ENCODE results near the gene NACAD. TPM values are rescaled to one million over a fixed set of nuclear protein-coding genes. Genes with fewer than 3 reads are reported as not detected.

The NACAD gene
- total RNA-seq (1 to 10 TPM in 4 of 6 donors, under 1 TPM in 2; 0.31 to 1.9 (median 1.2) TPM), polyA plus RNA-seq (1 to 10 TPM; 1.0 to 3.5 TPM)

- TF ChIP-seq, protein P1, sequence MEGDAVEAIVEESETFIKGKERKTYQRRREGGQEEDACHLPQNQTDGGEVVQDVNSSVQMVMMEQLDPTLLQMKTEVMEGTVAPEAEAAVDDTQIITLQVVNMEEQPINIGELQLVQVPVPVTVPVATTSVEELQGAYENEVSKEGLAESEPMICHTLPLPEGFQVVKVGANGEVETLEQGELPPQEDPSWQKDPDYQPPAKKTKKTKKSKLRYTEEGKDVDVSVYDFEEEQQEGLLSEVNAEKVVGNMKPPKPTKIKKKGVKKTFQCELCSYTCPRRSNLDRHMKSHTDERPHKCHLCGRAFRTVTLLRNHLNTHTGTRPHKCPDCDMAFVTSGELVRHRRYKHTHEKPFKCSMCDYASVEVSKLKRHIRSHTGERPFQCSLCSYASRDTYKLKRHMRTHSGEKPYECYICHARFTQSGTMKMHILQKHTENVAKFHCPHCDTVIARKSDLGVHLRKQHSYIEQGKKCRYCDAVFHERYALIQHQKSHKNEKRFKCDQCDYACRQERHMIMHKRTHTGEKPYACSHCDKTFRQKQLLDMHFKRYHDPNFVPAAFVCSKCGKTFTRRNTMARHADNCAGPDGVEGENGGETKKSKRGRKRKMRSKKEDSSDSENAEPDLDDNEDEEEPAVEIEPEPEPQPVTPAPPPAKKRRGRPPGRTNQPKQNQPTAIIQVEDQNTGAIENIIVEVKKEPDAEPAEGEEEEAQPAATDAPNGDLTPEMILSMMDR (IDR thresholded peaks at IDR 0.05): no peak
- H3K27ac ChIP-seq: no peak within 1 kb of the TSS
Observed at GRCh38 chr7:45088821-45089340, at the start of gene NACAD. TSS of gene NACAD (minus strand) at chr7:45088969. CDS start at chr7:45088894, 75 bp downstream.

DNA sequence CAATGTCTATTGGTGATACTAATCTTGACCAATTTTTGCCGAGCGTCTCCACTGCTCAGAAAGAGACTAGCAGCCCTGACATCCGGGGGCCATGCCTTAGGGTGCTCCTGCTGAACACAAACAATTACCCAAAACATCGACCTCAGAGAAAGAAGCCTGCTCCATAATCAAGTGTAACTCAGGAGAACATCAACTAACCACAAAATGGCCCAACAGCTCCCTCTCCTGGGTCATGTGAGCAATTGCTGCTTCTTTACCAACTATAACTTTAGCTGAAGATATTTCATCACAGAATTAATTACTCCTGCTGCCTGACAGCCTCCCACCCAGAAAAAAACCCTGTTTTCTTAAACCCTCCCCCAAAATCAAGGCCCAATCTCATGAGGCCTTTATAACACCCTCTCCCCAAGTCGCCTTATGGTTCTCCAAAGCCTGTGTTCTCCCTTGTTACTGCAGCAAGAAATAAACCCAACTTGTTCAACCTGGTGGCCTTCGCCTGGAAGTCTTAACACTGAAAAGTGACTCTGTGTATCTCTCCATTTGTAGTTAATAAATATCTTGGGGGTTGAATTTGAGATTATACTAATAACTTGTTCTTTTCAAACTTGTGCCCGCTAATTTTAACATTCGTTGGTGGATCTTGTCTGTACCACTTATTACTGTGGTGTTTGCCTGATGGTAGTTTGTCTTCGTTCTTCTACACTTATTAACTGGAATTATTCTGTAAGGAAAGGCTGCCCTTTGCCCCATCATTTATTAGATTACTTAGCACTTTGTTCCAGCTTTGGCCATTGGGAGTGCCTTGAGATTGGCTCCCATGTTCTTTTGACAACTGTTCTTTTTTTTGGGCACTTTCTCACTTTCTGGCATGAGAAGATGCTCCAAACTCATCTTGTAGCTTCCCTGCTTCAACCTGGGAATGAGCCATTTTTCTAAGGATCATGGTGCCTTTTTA lies 47.6 kb upstream of the NACAD start:
- FAIRE-seq (no peak), DNase-seq (peak in 3 of 6 donors; percentile 21 to 63 (median 30)), ATAC-seq (peak; percentile 80 to 97 (median 94))
- TF ChIP-seq, protein P1 (IDR thresholded peaks at IDR 0.05): peak; percentile 65 to 71 (median 66)
- no peaks in the 10 kb centered on the region for H3K9me3 ChIP-seq
- WGBS, 2 donors: 27 to 39% methylated on average over 9 of the region's 9 CpGs
- no peaks in the 10 kb centered on the region for H3K36me3 ChIP-seq
- H3K4me1 ChIP-seq: no peaks in the 10 kb centered on the region
- no peaks in the 10 kb centered on the region for H3K27me3 ChIP-seq
- no peak overlapping the region for H3K27ac ChIP-seq
- intact Hi-C loops (cut with DNase I): loop anchor here in 2 of 3 donors (10.0 kb wide), 3 partner anchors 162 to 542 kb away; partner anchors contain the start of gene MYO1G (in 1 of the 2)
- H3K4me3 ChIP-seq: no peak overlapping the region

More at GRCh38 chr7:45088821-45089340, at the start of gene NACAD:
- intact Hi-C loops (cut with DNase I): no loop called here
- ATAC-seq (peak; percentile 79 to 93 (median 82)), DNase-seq (peak in 2 of 6 donors; percentile 62 to 67), FAIRE-seq (no peak)
- Histone ChIP-seq H3K4me1 (no peaks in the 10 kb centered on the region), H3K36me3 (no peaks in the 10 kb centered on the region), H3K27me3 (no peaks in the 10 kb centered on the region), H3K9me3 (no peaks in the 10 kb centered on the region), H3K4me3 (peak within 1 kb of the TSS; percentile 18 to 64 (median 36))
- 0 to 1% methylated on average over 25 to 50 of the region's 50 CpGs for WGBS, 2 donors

DNA sequence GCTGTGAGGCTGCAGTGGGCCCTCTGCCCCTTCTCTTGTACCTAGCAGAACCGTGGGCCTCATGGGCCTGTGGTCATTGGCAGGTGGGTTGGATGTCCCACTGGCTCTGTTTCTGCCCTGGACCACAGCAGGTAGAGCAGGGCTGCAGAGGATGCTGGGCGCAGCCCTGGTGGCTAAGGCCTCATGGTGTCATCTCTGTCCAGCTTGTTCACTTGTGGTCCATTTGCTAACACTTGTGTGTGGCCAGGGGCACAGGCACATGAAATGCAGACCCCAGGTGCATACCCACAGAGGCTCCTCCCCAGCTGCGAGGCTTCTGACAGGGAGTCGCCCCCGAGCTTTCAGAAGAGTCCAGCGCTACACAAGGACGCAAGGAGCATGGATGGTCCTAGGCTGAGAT lies 45.1 kb upstream of the NACAD start:
- Histone ChIP-seq H3K27ac (no peak overlapping the region), H3K36me3 (no peaks in the 10 kb centered on the region), H3K9me3 (no peaks in the 10 kb centered on the region), H3K4me3 (no peak overlapping the region), H3K4me1 (no peaks in the 10 kb centered on the region), H3K27me3 (no peaks in the 10 kb centered on the region)
- TF ChIP-seq, protein P1 (IDR thresholded peaks at IDR 0.05): no peak
- WGBS, 2 donors: 83 to 88% methylated on average over 7 of the region's 7 CpGs
- DNase-seq (peak in 1 of 6 donors; percentile 24), ATAC-seq (no peak), FAIRE-seq (no peak)
- intact Hi-C loops (cut with DNase I): loop anchor here in 2 of 3 donors (2.0 to 10.0 kb wide), 4 partner anchors 159 to 539 kb away; partner anchors contain the start of gene MYO1G (in 1 of the 2)

GRCh38 chr7:45133352-45133751 lies 44.6 kb upstream of the NACAD start:
- no peak for DNase-seq
- no peak for FAIRE-seq
- 82% methylated on average over 4 of the region's 4 CpGs for WGBS, 2 donors
- no peaks in the 10 kb centered on the region for H3K27me3 ChIP-seq
- no peaks in the 10 kb centered on the region for H3K9me3 ChIP-seq
- no peak overlapping the region for H3K4me3 ChIP-seq
- TF ChIP-seq, protein P1 (IDR thresholded peaks at IDR 0.05): no peak
- no peak overlapping the region for H3K27ac ChIP-seq
- intact Hi-C loops (cut with DNase I): loop anchor here in 2 of 3 donors (10.0 kb wide), 3 partner anchors 159 to 539 kb away; partner anchors contain the start of gene MYO1G (in 1 of the 2)
- no peaks in the 10 kb centered on the region for H3K4me1 ChIP-seq
- no peak for ATAC-seq
- H3K36me3 ChIP-seq: no peaks in the 10 kb centered on the region

Measured in pancreas (tissue), 10 donors.